ENCODE results near the gene CYP26B1.
"Not testable (repeated sequence)": the region's sequence is repeated elsewhere in the genome, so short reads cannot be mapped to it uniquely, and the experiment has no call there.

GRCh38 chr2:72086871-72087633 is 60.6 kb downstream of the CYP26B1 start:
- TF ChIP-seq KLF16 (IDR thresholded peaks at IDR 0.05); JUND (IDR thresholded peaks at IDR 0.05; ENCODE audit: borderline replicate concordance, low read depth, low read length); JUND (tag; IDR thresholded peaks at IDR 0.05; ENCODE audit: borderline replicate concordance, low read depth, low read length); SUPT5H (IDR thresholded peaks at IDR 0.05); FOXJ3 (CRISPR knock-in tag; IDR thresholded peaks at IDR 0.05); TARDBP (IDR thresholded peaks at IDR 0.05); ZNF274 (IDR thresholded peaks at IDR 0.05; ENCODE audit: borderline replicate concordance, low read depth, low read length); CTCF (IDR thresholded peaks at IDR 0.05 in 2 of 3, conservative IDR thresholded peaks at IDR 0.05 in 1 of 3; ENCODE audit: insufficient read depth in 2 of 3, low read depth in 1 of 3, low read length in 3 of 3); HDGF (IDR thresholded peaks at IDR 0.05); POLR2AphosphoS5 (IDR thresholded peaks at IDR 0.05; ENCODE audit: control insufficient read depth, insufficient read depth, low read depth, low read length): not testable (repeated sequence)
